Astrocyte of the cerebellum (primary cell): ENCODE data around the gene TANC1.
"Not testable (repeated sequence)": the region's sequence is repeated elsewhere in the genome, so short reads cannot be mapped to it uniquely, and the experiment has no call there.

Source experiments
- DNase-seq: peaks from one replicate; pipeline ENCODE4 v3.0.0-alpha.2; 2011; ENCODE audit warnings: low read depth
- H3K4me3 ChIP-seq: 2 replicates; pipeline ENCODE4 v1.5.1; 2011; ENCODE audit warnings: mild to moderate bottlenecking, low read depth, low read length, moderate library complexity
- in situ Hi-C: cut with HindIII; loops from 2 replicates; pipeline ENCODE4 v1.10.0; 2017; ENCODE audit warnings: low sequenced_read_pairs
- TF ChIP-seq, protein P1 (sequence below): IDR thresholded peaks from 2 replicates; pipeline ENCODE4 v1.5.1; 2012; ENCODE audit warnings: low read length, low read depth, moderate library complexity, mild to moderate bottlenecking; ENCODE audit errors: missing control alignments

Gene TANC1

DNA sequence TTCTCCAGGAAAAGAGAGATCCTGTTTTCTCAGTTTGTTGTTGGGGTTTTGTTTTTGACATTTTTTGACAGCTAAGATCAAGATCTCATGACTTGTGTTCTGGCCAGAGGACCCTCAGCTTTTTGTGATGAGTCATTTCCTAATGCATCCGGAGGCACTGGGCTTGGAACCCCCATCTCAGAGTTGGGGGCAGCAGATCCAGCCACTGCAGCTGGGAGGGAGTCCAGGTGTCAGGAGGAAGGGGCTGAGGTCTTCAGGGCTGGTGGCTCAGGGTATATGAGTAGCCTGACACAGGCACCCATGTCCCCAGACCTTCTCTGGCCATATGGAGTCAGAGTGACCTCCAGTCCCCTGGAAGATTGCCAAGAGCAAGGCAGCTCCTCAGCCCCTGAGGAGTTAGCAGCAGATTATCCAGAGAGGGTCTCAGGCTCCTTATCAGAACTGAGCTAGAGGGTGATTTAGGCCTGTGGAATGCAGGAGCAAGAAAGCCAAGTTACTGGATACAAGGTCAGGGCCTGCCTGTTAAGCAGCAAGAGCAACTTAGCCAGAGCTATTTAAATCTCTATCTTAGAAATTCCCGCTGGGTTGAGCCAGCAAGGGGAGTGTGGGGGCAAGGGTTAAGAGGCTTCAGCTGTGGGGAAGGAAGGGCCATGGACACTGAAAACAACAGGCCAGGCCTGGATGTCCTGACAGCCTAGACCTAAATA, 62.4 kb downstream of the TANC1 start:
- peak; percentile 23 for DNase-seq
- in situ Hi-C loops: no loop called here
- no peak overlapping the region for H3K4me3 ChIP-seq
- TF ChIP-seq, protein P1, sequence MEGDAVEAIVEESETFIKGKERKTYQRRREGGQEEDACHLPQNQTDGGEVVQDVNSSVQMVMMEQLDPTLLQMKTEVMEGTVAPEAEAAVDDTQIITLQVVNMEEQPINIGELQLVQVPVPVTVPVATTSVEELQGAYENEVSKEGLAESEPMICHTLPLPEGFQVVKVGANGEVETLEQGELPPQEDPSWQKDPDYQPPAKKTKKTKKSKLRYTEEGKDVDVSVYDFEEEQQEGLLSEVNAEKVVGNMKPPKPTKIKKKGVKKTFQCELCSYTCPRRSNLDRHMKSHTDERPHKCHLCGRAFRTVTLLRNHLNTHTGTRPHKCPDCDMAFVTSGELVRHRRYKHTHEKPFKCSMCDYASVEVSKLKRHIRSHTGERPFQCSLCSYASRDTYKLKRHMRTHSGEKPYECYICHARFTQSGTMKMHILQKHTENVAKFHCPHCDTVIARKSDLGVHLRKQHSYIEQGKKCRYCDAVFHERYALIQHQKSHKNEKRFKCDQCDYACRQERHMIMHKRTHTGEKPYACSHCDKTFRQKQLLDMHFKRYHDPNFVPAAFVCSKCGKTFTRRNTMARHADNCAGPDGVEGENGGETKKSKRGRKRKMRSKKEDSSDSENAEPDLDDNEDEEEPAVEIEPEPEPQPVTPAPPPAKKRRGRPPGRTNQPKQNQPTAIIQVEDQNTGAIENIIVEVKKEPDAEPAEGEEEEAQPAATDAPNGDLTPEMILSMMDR: no peak

DNA sequence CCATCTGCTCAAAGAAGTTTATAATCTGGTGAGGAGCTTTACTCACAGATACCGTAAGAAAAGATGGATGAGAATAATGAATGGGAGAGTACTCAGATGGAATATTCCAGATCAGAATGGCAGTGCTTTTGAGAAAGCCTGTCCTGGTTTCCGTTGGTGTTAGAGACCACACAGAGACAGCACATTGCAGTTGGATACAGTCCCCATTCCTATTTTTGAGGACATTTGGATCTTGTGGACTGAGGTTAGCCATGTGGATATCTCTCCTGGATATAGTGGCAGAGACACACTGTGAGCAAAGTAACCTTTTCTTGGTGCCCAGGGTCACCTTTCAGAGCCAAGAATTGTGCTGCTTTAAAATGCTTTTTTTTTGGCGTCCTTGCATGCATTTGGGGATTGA, 63.7 kb downstream of the TANC1 start:
- in situ Hi-C loops: no loop called here
- TF ChIP-seq, protein P1: no peak
- H3K4me3 ChIP-seq: no peak overlapping the region
- DNase-seq: no peak

DNA sequence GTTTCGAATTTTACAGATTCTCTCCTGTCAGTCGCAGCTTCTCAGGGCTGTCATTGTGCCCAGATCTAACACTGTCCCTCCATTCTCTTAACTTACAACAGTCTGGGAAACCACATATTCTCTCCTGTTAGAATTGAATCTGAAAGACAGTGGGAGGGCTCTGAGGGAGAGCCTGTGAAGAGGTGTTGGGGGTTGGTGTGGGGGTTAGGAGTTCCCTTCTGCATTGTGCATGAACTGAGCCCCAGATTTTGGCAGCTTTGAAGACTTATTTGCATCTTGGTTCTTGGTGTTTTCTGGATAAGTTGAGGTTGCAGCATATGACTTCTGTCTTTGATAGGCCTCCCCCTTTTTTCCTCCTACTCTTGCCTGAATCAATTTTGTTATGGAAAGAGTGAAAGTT, 64.1 kb downstream of the TANC1 start:
- in situ Hi-C loops: no loop called here
- H3K4me3 ChIP-seq: no peak overlapping the region
- TF ChIP-seq, protein P1: no peak
- no peak for DNase-seq

DNA sequence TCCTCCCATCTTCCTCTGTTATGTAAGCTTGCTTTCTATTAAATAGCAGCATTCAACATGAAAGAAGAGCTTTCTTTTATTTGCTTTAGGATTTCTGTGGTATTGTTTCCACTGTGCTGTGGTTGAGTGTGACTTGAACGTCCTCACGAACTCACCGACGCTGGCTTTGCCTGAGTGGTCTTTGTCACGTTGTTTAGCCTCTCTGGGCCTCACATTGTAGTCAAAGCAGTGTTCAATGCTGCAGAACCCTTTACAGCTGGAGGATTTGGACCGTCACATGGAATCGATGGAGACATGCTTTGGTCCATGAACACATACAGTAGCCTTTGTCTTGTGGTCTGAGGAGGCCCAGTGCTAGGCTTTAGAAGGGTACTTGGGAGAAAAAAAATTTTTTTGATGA, 66.3 kb downstream of the TANC1 start:
- TF ChIP-seq, protein P1: no peak
- no peak overlapping the region for H3K4me3 ChIP-seq
- in situ Hi-C loops: no loop called here

DNA sequence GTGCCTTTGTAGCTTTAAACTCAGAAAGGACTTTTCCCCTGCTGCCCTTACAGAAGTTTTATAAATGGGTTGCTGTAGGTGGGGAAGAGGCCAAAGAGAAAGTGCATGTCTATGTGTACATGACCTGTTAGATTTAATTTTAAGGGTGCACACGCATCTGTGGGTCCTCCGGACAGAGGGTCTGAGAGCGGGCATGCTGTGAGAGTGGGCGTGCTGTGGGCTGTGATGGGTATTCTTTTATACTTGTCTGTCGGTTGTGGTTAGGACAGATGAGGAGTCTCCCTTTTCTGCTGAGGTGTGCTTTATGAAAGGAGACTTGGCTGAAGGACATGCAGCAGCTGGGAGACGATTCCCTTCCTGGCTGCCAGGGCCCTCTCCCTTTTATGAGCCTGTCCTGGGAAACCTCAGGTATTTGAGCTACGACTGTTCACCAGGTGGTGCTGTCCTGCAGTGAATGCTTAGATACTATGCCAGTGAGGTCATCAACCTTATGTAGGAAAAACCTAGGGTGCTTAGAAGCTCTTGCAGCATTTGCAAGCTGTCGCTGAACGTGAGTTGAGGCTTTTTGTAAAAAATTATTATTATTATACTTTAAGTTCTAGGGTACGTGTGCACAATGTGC, 67.5 kb downstream of the TANC1 start:
- peak; percentile 57 for DNase-seq
- H3K4me3 ChIP-seq: no peak overlapping the region
- TF ChIP-seq, protein P1: peak; percentile 27

More for the DNA sequence above, 66.3 kb downstream of the TANC1 start:
- no peak for DNase-seq

DNA sequence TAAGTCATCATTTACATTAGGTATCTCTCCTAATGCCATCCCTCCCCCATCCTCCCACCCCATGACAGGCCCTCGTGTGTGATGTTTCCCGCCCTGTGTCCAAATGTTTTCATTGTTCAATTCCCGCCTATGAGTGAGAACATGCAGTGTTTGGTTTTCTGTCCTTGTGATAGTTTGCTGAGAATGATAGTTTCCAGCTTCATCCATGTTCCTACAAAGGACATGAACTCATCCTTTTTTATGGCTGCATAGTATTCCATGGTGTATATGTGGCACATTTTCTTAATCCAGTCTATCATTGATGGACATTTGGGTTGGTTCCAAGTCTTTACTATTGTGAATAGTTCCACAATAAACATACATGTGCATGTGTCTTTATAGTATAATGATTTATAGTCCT, 68.0 kb downstream of the TANC1 start:
- H3K4me3 ChIP-seq, DNase-seq, in situ Hi-C loops: not testable (repeated sequence)

More for the DNA sequence above, 67.5 kb downstream of the TANC1 start:
- in situ Hi-C loops: no loop called here

DNA sequence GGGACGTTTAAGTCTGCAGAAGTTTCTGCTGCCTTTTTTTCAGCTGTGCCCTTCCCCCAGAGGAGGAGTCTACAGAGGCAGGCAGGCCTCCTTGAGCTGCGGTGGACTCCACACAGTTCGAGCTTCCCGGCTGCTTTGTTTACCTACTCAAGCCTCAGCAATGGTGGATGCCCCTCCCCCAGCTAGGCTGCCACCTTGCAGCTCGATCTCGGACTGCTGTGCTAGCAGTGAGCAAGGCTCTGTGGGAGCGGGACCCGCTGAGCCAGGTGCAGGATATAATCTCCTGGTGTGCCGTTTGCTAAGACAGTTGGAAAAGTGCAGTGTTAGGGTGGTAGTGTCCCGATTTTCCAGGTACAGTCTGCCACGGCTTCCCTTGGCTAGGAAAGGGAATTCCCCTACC, 72.9 kb downstream of the TANC1 start:
- DNase-seq, in situ Hi-C loops, H3K4me3 ChIP-seq: not testable (repeated sequence)
